Measurements from ENCODE around the gene ERCC3.

Gene ERCC3

GRCh38 chr2:127288274-127288673, 5.7 kb downstream of the ERCC3 start:
- Histone ChIP-seq H3K36me3 (ENCODE audit: insufficient read depth, low read length) (peaks cover 93% of the 10 kb centered on the region), H3K27ac (ENCODE audit: low read depth, low read length, poor library complexity, severe bottlenecking) (no peak overlapping the region), H3K9me2 (ENCODE audit: low read depth, low read length) (no peaks in the 10 kb centered on the region), H3K9me3 (ENCODE audit: low read length) (peaks cover 3% of the 10 kb centered on the region; the same call in 1 of the 2 replicates), H3K9ac (ENCODE audit: low read length) (no peak overlapping the region), H3K27me3 (ENCODE audit: insufficient read depth, low read length) (no peaks in the 10 kb centered on the region), H3K4me2 (ENCODE audit: low read length) (no peak overlapping the region), H3K79me2 (ENCODE audit: insufficient read depth, low read length) (no peaks in the 10 kb centered on the region), H3F3A (ENCODE audit: insufficient read depth, low read length) (no peaks in the 10 kb centered on the region), H3K4me3 (ENCODE audit: low read depth, low read length, poor library complexity, severe bottlenecking) (no peak overlapping the region), H2AFZ (ENCODE audit: low read length) (no peak overlapping the region), H3K4me1 (ENCODE audit: insufficient read depth, low read length, severe bottlenecking) (peaks cover 7% of the 10 kb centered on the region), H4K20me1 (ENCODE audit: insufficient read depth, low read length) (no peaks in the 10 kb centered on the region)
- TF ChIP-seq, protein P1, sequence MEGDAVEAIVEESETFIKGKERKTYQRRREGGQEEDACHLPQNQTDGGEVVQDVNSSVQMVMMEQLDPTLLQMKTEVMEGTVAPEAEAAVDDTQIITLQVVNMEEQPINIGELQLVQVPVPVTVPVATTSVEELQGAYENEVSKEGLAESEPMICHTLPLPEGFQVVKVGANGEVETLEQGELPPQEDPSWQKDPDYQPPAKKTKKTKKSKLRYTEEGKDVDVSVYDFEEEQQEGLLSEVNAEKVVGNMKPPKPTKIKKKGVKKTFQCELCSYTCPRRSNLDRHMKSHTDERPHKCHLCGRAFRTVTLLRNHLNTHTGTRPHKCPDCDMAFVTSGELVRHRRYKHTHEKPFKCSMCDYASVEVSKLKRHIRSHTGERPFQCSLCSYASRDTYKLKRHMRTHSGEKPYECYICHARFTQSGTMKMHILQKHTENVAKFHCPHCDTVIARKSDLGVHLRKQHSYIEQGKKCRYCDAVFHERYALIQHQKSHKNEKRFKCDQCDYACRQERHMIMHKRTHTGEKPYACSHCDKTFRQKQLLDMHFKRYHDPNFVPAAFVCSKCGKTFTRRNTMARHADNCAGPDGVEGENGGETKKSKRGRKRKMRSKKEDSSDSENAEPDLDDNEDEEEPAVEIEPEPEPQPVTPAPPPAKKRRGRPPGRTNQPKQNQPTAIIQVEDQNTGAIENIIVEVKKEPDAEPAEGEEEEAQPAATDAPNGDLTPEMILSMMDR (IDR thresholded peaks at IDR 0.05; ENCODE audit: low read length): no peak
- TF ChIP-seq EZH2 (IDR thresholded peaks at IDR 0.05; ENCODE audit: borderline replicate concordance, low read length): no peak

DNA sequence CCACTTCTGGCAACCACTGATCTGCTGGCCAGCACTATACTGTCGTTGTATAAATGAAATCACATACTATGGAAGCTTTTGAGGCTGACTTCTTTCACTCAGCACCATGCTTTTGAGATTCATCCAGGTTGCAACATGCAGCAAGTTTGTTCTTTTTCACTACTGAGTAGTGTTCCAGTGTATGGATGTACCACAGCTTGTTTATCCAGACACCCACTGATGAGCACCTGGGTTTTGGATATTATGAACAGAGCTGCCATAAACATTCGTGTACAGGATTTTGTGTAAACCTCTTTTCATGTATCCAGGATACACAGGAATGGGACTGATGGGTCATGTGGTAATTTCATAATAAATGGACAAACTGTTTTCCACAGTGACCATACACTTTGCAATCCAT, 10.7 kb downstream of the ERCC3 start:
- Histone ChIP-seq H3K27me3 (ENCODE audit: insufficient read depth, low read length) (no peaks in the 10 kb centered on the region), H2AFZ (ENCODE audit: low read length) (no peak overlapping the region), H3K4me2 (ENCODE audit: low read length) (no peak overlapping the region), H3K4me3 (ENCODE audit: low read depth, low read length, poor library complexity, severe bottlenecking) (no peak overlapping the region), H3K36me3 (ENCODE audit: insufficient read depth, low read length) (peaks cover 95% of the 10 kb centered on the region), H3K9me2 (ENCODE audit: low read depth, low read length) (no peaks in the 10 kb centered on the region), H3K9me3 (ENCODE audit: low read length) (peaks cover 5% of the 10 kb centered on the region; the same call in 1 of the 2 replicates), H3K27ac (ENCODE audit: low read depth, low read length, poor library complexity, severe bottlenecking) (no peak overlapping the region), H3K4me1 (ENCODE audit: insufficient read depth, low read length, severe bottlenecking) (no peaks in the 10 kb centered on the region), H4K20me1 (ENCODE audit: insufficient read depth, low read length) (no peaks in the 10 kb centered on the region), H3K79me2 (ENCODE audit: insufficient read depth, low read length) (no peaks in the 10 kb centered on the region), H3K9ac (ENCODE audit: low read length) (no peak overlapping the region), H3F3A (ENCODE audit: insufficient read depth, low read length) (no peaks in the 10 kb centered on the region)
- TF ChIP-seq, protein P1 (IDR thresholded peaks at IDR 0.05; ENCODE audit: low read length): no peak
- TF ChIP-seq EZH2 (IDR thresholded peaks at IDR 0.05; ENCODE audit: borderline replicate concordance, low read length): no peak

DNA sequence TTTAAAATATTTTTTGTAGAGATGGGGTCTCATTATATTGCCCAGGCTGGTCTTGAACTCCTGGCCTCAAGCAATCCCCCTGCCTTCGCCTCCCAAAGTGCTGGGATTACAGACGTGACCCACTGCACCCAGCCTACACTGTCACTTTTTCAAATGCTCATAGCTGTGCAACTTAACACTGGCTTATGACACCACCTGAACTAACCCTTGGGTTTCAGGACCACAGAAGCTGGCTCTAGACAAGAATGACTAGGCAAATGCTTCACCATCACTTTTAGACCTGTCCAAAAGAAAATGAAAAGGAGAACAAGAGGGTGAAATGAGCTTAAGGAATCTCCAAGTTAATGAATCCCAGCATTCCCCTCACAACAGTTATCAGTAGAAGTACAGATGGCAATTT, 13.3 kb downstream of the ERCC3 start:
- Histone ChIP-seq H3K4me1 (ENCODE audit: insufficient read depth, low read length, severe bottlenecking) (no peaks in the 10 kb centered on the region), H4K20me1 (ENCODE audit: insufficient read depth, low read length) (no peaks in the 10 kb centered on the region), H3K79me2 (ENCODE audit: insufficient read depth, low read length) (no peaks in the 10 kb centered on the region), H2AFZ (ENCODE audit: low read length) (no peak overlapping the region), H3K9ac (ENCODE audit: low read length) (no peak overlapping the region), H3K9me2 (ENCODE audit: low read depth, low read length) (no peaks in the 10 kb centered on the region), H3K4me2 (ENCODE audit: low read length) (no peak overlapping the region), H3K27ac (ENCODE audit: low read depth, low read length, poor library complexity, severe bottlenecking) (no peak overlapping the region), H3K4me3 (ENCODE audit: low read depth, low read length, poor library complexity, severe bottlenecking) (no peak overlapping the region), H3K27me3 (ENCODE audit: insufficient read depth, low read length) (no peaks in the 10 kb centered on the region), H3F3A (ENCODE audit: insufficient read depth, low read length) (no peaks in the 10 kb centered on the region), H3K36me3 (ENCODE audit: insufficient read depth, low read length) (peaks cover 94% of the 10 kb centered on the region), H3K9me3 (ENCODE audit: low read length) (peaks cover 5% of the 10 kb centered on the region; the same call in 1 of the 2 replicates)
- TF ChIP-seq, protein P1 (IDR thresholded peaks at IDR 0.05; ENCODE audit: low read length): no peak
- TF ChIP-seq EZH2 (IDR thresholded peaks at IDR 0.05; ENCODE audit: borderline replicate concordance, low read length): no peak
